Cardiac muscle cell (in vitro differentiated cells and primary cell): Measurements from ENCODE around the gene GLYR1. TPM values are rescaled to one million over a fixed set of nuclear protein-coding genes. Genes with fewer than 3 reads are reported as not detected.
"Not testable (repeated sequence)": the region's sequence is repeated elsewhere in the genome, so short reads cannot be mapped to it uniquely, and the experiment has no call there.

ENCODE experiments used
- DNase-seq, 2 donors: peaks; one replicate each; pipeline versions ENCODE4 v3.0.0 to v3.0.0-alpha.2; 2010 to 2017; ENCODE audit warnings: low read depth in 1 of 2, low spot score in 1 of 2
- H3K27ac ChIP-seq: fragments of 200-600 bp; sonication (generic); 2 replicates; pipeline ENCODE4 v1.5.1; 2016
- H3K27me3 ChIP-seq: fragments of 200-600 bp; sonication (generic); 2 replicates; pipeline ENCODE4 v1.6.0; 2016; ENCODE audit warnings: control low read depth
- H3K36me3 ChIP-seq: fragments of 200-600 bp; sonication (generic); 2 replicates; pipeline ENCODE4 v1.5.1; 2016; ENCODE audit warnings: control low read depth
- H3K4me1 ChIP-seq: fragments of 200-600 bp; sonication (generic); 2 replicates; pipeline ENCODE4 v1.8.1; 2017; ENCODE audit warnings: low read depth, mild to moderate bottlenecking, mixed run types
- H3K4me3 ChIP-seq: fragments of 200-600 bp; sonication (generic); 2 replicates; pipeline ENCODE4 v1.5.1; 2016; ENCODE audit warnings: mild to moderate bottlenecking
- H3K9me3 ChIP-seq: fragments of 200-600 bp; sonication (generic); 2 replicates; pipeline ENCODE4 v1.5.1; 2017; ENCODE audit warnings: low read depth, mild to moderate bottlenecking, control low read depth
- CTCF ChIP-seq: IDR thresholded peaks from 2 replicates; pipeline ENCODE4 v1.5.1; 2012; ENCODE audit warnings: low read depth, mild to moderate bottlenecking, low read length
- polyA plus RNA-seq: library from polyadenylated mRNA; unstranded; fragments of >200 nt; fragmentation: Nextera tagmentation; extraction: Ambion mirVana; gene quantifications from 2 replicates; pipeline ENCODE4 v1.2.1, GENCODE V29; 2016
- total RNA-seq: library from RNA; depleted of rRNA; stranded (reverse); fragments of >200 nt; gene quantifications from 2 replicates; pipeline ENCODE4 v1.2.3, GENCODE V29; 2016

GLYR1 gene
- total and polyA plus RNA-seq, 2 experiments from 2014 or later, result 38.0 to 65.5 TPM

DNA sequence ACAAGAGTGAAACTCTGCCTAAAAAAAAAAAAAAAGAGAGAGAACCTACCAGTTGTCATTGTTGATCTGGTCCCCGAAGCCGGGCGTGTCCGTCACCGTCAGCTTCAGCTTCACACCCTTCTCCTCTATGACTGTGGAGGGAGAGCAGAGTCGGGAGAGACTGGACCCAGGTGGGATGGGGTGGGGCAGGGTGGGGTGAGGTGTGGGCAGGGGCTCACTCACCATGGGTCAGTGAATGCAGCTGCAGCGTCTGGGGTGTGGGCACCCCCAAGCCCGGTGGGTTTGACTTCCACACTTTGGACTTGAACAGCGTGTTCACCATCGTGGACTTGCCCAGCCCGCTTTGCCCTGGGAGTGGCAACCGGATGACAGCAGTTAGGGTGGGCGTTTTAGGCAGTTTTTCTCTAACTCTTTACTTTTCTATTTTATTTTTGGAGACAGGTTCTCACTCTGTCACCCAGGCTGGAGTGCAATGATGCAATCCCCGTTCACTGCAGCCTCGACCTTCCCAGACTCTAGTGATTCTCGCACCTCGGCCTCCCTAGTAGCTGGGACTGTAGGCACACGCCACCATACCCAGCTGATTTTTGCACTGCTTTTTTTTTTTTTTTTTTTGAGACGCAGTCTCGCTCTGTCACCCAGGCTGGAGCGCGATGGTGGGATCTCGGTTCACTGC is 61.2 kb downstream of the GLYR1 start:
- Histone ChIP-seq H3K27me3 (no peaks in the 10 kb centered on the region), H3K36me3 (no peaks in the 10 kb centered on the region), H3K27ac (no peak overlapping the region), H3K4me1 (peaks cover 16% of the 10 kb centered on the region), H3K4me3 (no peak overlapping the region), H3K9me3 (no peaks in the 10 kb centered on the region)
- no peak for DNase-seq
- no peak for TF ChIP-seq CTCF

- not testable (repeated sequence) for H3K9me3 ChIP-seq, H3K4me3 ChIP-seq, H3K36me3 ChIP-seq, DNase-seq, H3K27me3 ChIP-seq, H3K27ac ChIP-seq
- H3K4me1 ChIP-seq, result peaks cover 16% of the 10 kb centered on the region
Observed at GRCh38 chr16:4784444-4784987, 62.6 kb downstream of the GLYR1 start.

DNA sequence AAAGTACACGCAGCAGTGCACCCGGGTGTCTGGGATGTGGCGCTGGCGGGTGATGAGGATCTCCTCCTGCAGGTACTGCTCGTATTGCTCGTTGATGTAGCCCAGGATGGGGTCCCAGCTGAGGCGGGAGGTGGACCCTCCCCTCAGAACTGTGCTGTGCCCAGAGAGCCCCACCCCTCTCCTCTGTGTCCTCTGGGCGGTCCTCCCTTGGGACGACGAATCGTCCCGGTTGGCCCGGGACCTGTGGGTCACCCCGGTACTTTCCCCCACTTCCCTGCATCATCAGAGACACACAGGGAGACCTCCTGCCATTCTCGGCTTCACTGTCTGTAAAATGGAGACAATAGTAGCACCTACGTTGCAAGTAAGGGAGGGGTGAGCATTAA is 63.1 kb downstream of the GLYR1 start:
- no peak for TF ChIP-seq CTCF

GRCh38 chr16:4783251-4783950 is 63.7 kb downstream of the GLYR1 start:
- no peak for TF ChIP-seq CTCF
- H3K27me3 ChIP-seq, result no peaks in the 10 kb centered on the region
- H3K36me3 ChIP-seq, result no peaks in the 10 kb centered on the region
- H3K9me3 ChIP-seq, result no peaks in the 10 kb centered on the region
- peaks cover 9% of the 10 kb centered on the region for H3K4me1 ChIP-seq
- H3K4me3 ChIP-seq, result no peak overlapping the region
- no peak for DNase-seq
- no peak overlapping the region for H3K27ac ChIP-seq

More for the DNA sequence above, 63.1 kb downstream of the GLYR1 start:
- H3K36me3 ChIP-seq, result no peaks in the 10 kb centered on the region
- H3K27ac ChIP-seq, result no peak overlapping the region
- H3K4me1 ChIP-seq, result peaks cover 14% of the 10 kb centered on the region
- H3K27me3 ChIP-seq, result no peaks in the 10 kb centered on the region
- no peak overlapping the region for H3K4me3 ChIP-seq
- DNase-seq, result no peak
- H3K9me3 ChIP-seq, result no peaks in the 10 kb centered on the region

DNA sequence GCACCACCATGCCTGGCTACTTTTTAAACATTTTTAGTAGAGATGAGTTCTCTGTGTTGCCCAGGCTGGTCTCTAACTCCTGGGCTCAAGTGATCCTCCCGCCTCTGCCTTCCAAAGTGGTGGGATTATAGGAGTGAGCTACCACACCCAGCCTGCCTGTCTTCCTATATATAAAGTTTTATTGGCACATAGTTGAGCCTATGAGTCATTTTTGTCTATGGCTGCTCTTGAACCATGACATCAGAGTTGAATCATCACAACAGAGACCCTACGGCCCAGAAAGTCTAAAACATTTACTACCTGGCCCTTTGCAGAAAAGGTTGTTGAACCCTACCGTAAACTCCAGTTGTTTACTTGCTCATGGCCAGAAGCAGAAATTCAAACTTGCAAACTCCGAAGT is 66.9 kb downstream of the GLYR1 start:
- Histone ChIP-seq H3K9me3 (no peaks in the 10 kb centered on the region), H3K27me3 (no peaks in the 10 kb centered on the region), H3K4me3 (no peak overlapping the region), H3K36me3 (no peaks in the 10 kb centered on the region), H3K27ac (no peak overlapping the region), H3K4me1 (no peaks in the 10 kb centered on the region)
- DNase-seq, result no peak
- TF ChIP-seq CTCF, result no peak

- Histone ChIP-seq H3K27ac (no peak overlapping the region), H3K9me3 (no peaks in the 10 kb centered on the region), H3K27me3 (no peaks in the 10 kb centered on the region), H3K4me3 (no peak overlapping the region), H3K4me1 (no peaks in the 10 kb centered on the region), H3K36me3 (no peaks in the 10 kb centered on the region)
- DNase-seq, result no peak
- TF ChIP-seq CTCF, result no peak
Observed at GRCh38 chr16:4778050-4778392, 69.1 kb downstream of the GLYR1 start.
